GDM1 (cell line): ENCODE data around the gene SORBS1.

Source experiments
- DNase-seq: peaks from one replicate; lab custom pipeline; 2025; lab: John Stamatoyannopoulos, UW

The SORBS1 gene

GRCh38 chr10:95435548-95436279 is 125.5 kb downstream of the SORBS1 start:
- no peak for DNase-seq

DNA sequence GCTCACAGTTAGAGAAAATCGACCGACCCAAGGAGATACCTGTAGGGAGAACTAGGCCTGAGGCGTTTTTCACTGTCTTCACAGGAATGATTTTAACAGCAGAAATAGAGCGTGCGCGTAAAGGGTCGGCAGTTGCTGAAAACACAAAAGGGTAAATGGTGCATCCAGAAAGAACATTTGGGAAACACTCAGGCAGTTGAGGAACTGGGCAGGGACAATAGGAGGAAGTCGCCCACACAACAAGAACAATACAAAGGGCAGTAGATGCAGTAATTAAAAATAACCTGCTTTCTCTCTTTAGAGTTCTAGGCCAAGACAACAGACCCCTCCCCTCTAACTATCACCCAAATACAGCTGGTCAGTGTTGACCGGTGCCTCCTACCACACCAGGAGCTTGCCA is 126.6 kb downstream of the SORBS1 start:
- no peak for DNase-seq

GRCh38 chr10:95431900-95432342 is 129.2 kb downstream of the SORBS1 start:
- DNase-seq, result no peak

GRCh38 chr10:95430231-95430951 is 130.8 kb downstream of the SORBS1 start:
- peak; percentile 32 for DNase-seq

DNA sequence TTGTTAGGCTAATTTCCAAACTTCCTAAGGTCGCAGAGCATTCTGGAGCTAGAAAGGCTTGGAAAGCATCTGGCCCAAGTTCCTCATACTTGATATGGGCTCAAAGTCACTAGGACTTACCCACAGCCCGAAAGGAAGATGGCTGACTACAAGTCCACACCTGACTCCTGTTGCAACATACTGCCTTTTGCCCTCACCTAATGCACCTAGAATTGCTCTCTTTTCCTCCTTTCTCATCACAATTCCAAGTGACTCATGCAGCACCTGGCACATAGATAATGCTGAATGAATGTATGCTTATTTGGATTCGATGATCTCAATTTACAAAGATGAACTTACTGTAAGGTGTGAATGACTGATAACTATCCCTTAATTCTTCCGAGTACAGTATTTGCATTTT is 131.5 kb downstream of the SORBS1 start:
- no peak for DNase-seq

GRCh38 chr10:95428701-95429100 is 132.5 kb downstream of the SORBS1 start:
- no peak for DNase-seq

GRCh38 chr10:95426482-95426881 is 134.7 kb downstream of the SORBS1 start:
- no peak for DNase-seq

GRCh38 chr10:95425592-95426465 is 135.3 kb downstream of the SORBS1 start:
- DNase-seq, result no peak

- DNase-seq, result no peak
Observed at GRCh38 chr10:95423164-95424005, 137.8 kb downstream of the SORBS1 start.

DNA sequence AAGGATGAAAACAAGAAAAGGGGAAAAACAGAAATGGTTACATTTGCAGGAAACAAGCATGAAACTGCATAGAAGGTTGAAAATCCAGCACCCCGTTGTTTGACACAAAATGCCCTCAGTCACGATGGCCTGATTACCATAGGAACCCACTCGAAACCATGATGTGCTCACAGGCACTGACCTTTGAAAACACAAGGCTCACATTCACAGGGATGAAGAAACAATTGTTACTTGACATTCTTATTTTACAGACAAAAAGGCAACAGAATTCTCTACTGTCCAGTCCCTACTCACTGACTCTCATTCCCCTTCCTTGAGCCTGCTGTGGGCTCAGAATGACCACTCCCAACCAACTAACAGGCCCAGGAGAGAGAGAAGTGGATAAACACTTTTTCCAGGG is 138.9 kb downstream of the SORBS1 start:
- no peak for DNase-seq

GRCh38 chr10:95421782-95422181 is 139.4 kb downstream of the SORBS1 start:
- no peak for DNase-seq

DNA sequence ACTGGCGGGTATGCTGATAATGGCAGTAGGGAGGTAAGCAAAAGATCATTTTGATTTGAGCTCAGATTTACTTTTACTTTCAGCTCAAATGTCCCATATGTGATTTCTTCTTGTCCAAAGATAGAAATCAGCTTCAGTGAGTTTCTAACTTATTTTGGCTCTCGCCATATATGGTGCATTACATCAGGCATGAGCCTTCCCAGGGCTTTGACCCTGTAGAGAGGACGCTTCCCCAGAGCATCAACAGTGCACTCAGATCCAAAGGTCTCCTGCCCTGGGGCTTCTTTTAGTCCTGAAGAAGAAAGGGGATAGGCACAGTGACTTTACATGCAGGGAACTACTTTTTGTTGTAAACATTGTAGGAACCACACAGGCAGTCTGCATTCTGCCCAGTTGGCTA is 141.8 kb downstream of the SORBS1 start:
- no peak for DNase-seq

DNA sequence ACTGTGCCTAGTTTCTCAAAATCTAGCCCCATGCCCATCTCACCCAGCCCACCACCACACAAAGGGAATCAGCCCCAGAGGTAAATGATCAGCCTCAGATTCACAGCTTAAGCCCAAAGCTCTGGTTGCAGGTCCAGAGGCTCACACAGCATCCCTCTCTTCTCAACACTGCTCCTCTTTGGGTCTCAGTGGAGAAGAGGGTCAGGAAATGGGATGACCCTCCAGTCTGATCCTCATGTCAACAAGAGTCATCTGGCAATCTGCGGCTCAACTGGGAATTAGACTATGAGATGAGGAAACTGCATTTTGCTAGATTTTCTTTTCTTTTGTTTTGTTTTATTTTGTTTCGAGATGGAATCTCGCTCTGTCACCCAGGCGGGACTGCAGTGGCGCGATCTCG is 144.2 kb downstream of the SORBS1 start:
- DNase-seq, result no peak

GRCh38 chr10:95416270-95416669 is 144.9 kb downstream of the SORBS1 start:
- no peak for DNase-seq

DNA sequence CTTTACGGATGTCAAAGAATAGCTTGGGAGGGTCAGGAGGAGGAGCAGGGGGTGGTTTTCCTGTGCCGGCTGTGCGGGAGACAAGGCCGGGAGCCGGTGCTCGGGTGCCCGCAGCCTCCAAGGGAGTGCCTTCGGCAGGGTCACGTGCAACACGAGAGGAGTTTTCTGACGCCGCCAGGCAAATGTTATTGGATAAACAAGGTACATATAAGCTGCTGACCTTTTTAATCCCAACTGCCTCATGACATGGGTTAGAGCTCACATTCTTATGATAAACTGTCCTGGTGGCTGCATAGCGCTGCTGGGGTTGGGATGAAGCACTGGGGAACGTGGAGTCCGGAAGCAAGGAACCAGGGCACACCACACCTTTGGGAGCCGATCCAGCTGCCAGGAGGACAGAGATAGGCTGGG is 145.5 kb downstream of the SORBS1 start:
- no peak for DNase-seq

- DNase-seq, result no peak
Observed at GRCh38 chr10:95414844-95415485, 146.2 kb downstream of the SORBS1 start.

GRCh38 chr10:95414016-95414830 is 146.9 kb downstream of the SORBS1 start:
- no peak for DNase-seq

- no peak for DNase-seq
Observed at GRCh38 chr10:95413588-95413987, 147.6 kb downstream of the SORBS1 start.

GRCh38 chr10:95411635-95412034 is 149.5 kb downstream of the SORBS1 start:
- no peak for DNase-seq
